GM23338 (cell line): ENCODE results near the gene SERPINB6. TPM values are rescaled to one million over a fixed set of nuclear protein-coding genes. Genes with fewer than 3 reads are reported as not detected.

Experiments
- ATAC-seq: fragments of 200-7000 bp; cut with Tn5 transposase; 3 replicates; pipeline ENCODE4 v1.9.1; 2020
- DNase-seq: peaks from one replicate; pipeline ENCODE4 v3.0.0-alpha.2; 2015; ENCODE audit warnings: low spot score
- H2AFZ ChIP-seq: fragments of 200-600 bp; sonication (generic); 2 replicates; pipeline ENCODE4 v1.8.0; 2016; ENCODE audit warnings: antibody characterized with exemption, mild to moderate bottlenecking, moderate library complexity
- H3F3A ChIP-seq: fragments of 200-600 bp; sonication (generic); replicated peaks from 2 replicates; pipeline ENCODE4 v1.8.0; 2017; ENCODE audit warnings: antibody characterized with exemption, mixed run types, low read depth
- H3K27ac ChIP-seq: fragments of 200-600 bp; sonication (generic); 2 replicates; pipeline ENCODE4 v1.6.1; 2016; ENCODE audit warnings: low read depth
- H3K27me3 ChIP-seq: fragments of 200-600 bp; sonication (generic); 2 replicates; pipeline ENCODE4 v1.8.0; 2016; ENCODE audit warnings: mild to moderate bottlenecking, mixed run types, moderate library complexity; ENCODE audit not compliant: insufficient read depth
- H3K36me3 ChIP-seq: fragments of 200-600 bp; sonication (generic); 2 replicates; pipeline ENCODE4 v1.8.0; 2016; ENCODE audit warnings: mild to moderate bottlenecking; ENCODE audit not compliant: insufficient read depth
- H3K4me1 ChIP-seq: fragments of 200-600 bp; sonication (generic); 2 replicates; pipeline ENCODE4 v1.8.0; 2016; ENCODE audit warnings: mild to moderate bottlenecking, moderate library complexity; ENCODE audit not compliant: insufficient read depth
- H3K4me2 ChIP-seq: fragments of 200-600 bp; sonication (generic); 2 replicates; pipeline ENCODE4 v1.7.1; 2017; ENCODE audit warnings: mixed run types
- H3K4me3 ChIP-seq: fragments of 200-600 bp; sonication (generic); 2 replicates; pipeline ENCODE4 v1.6.1; 2016; ENCODE audit warnings: mixed run types
- H3K79me2 ChIP-seq: fragments of 200-600 bp; sonication (generic); replicated peaks from 2 replicates; pipeline ENCODE4 v1.8.0; 2017; ENCODE audit warnings: mild to moderate bottlenecking; ENCODE audit not compliant: insufficient read depth
- H3K9me2 ChIP-seq: fragments of 200-600 bp; sonication (generic); 2 replicates; pipeline ENCODE4 v1.8.0; 2017; ENCODE audit not compliant: insufficient read depth
- H4K20me1 ChIP-seq: fragments of 200-600 bp; sonication (generic); replicated peaks from 2 replicates; pipeline ENCODE4 v1.8.0; 2017; ENCODE audit warnings: mild to moderate bottlenecking; ENCODE audit not compliant: insufficient read depth
- H3K27ac Mint-ChIP-seq: 2 replicates; pipeline ENCODE4 v1.8.0; 2020; ENCODE audit warnings: inconsistent platforms, mild to moderate bottlenecking, moderate library complexity, mixed read lengths
- H3K27me3 Mint-ChIP-seq: 3 replicates; pipeline ENCODE4 v1.8.0; 2022; ENCODE audit warnings: low read depth, mild to moderate bottlenecking, moderate library complexity, mixed read lengths, inconsistent platforms; ENCODE audit not compliant: insufficient read depth, poor library complexity
- H3K36me3 Mint-ChIP-seq: 3 replicates; pipeline ENCODE4 v1.8.0; 2021; ENCODE audit warnings: low read depth, mild to moderate bottlenecking, inconsistent platforms, moderate library complexity, mixed read lengths
- H3K4me1 Mint-ChIP-seq: 3 replicates; pipeline ENCODE4 v1.8.0; 2020; ENCODE audit warnings: mild to moderate bottlenecking, inconsistent platforms, mixed read lengths
- H3K4me3 Mint-ChIP-seq: 3 replicates; pipeline ENCODE4 v1.8.0; 2021; ENCODE audit warnings: moderate library complexity, mild to moderate bottlenecking, inconsistent platforms, mixed read lengths
- H3K9me3 Mint-ChIP-seq: 3 replicates; pipeline ENCODE4 v1.8.0; 2020; ENCODE audit warnings: moderate library complexity, mild to moderate bottlenecking, inconsistent platforms, mixed read lengths
- CREB1 ChIP-seq: fragments of 250-450 bp; sonication (Bioruptor Pico); IDR thresholded peaks from 2 replicates; pipeline ENCODE4 v1.5.0; 2020; ENCODE audit warnings: low read depth, mild to moderate bottlenecking, moderate library complexity
- EZH2phosphoT487 ChIP-seq: fragments of 200-600 bp; sonication (generic); IDR thresholded peaks from one replicate; pipeline ENCODE4 v1.8.1; 2018; ENCODE audit warnings: antibody characterized with exemption; ENCODE audit not compliant: unreplicated experiment
- NANOG ChIP-seq: IDR thresholded peaks from 2 replicates; pipeline ENCODE4 v1.6.1; 2016; ENCODE audit warnings: antibody characterized with exemption, borderline replicate concordance
- POLR2AphosphoS5 ChIP-seq: IDR thresholded peaks from 2 replicates; pipeline ENCODE4 v1.6.1; 2016; ENCODE audit warnings: antibody characterized with exemption, low read depth
- STAT1 ChIP-seq: IDR thresholded peaks from one replicate; pipeline ENCODE4 v1.6.1; 2016; ENCODE audit warnings: antibody characterized with exemption; ENCODE audit not compliant: unreplicated experiment
- ZNF114 ChIP-seq: fragments of 250-450 bp; sonication (Bioruptor Pico); IDR thresholded peaks from 2 replicates; pipeline ENCODE4 v1.5.0; 2020; ENCODE audit warnings: mild to moderate bottlenecking, moderate library complexity
- ZNF331 ChIP-seq: fragments of 250-450 bp; sonication (Bioruptor Pico); IDR thresholded peaks from 2 replicates; pipeline ENCODE4 v1.5.0; 2020; ENCODE audit warnings: low read depth, mild to moderate bottlenecking, moderate library complexity
- polyA plus RNA-seq: library from polyadenylated mRNA; unstranded; fragments of >200 nt; fragmentation: Nextera tagmentation; extraction: Ambion mirVana; gene quantifications from 2 replicates; pipeline ENCODE4 v1.2.1, GENCODE V29; 2016
- total RNA-seq: library from RNA; depleted of rRNA; stranded (reverse); fragments of >200 nt; shearing (Covaris generic); gene quantifications from 2 replicates; pipeline ENCODE4 v1.2.3, GENCODE V29; 2014
- TF ChIP-seq, protein P1 (sequence below), 2 experiments: fragments of 200-600 bp in 1 of 2; sonication (generic) in 1 of 2; conservative IDR thresholded peaks; 2 replicates each; pipeline versions ENCODE4 v1.5.1 to v1.6.1; 2016 to 2017; ENCODE audit warnings: antibody characterized with exemption in 2 of 2, low read depth in 2 of 2, mild to moderate bottlenecking in 2 of 2, moderate library complexity in 1 of 2
- TF ChIP-seq, protein P2 (sequence below): IDR thresholded peaks from one replicate; pipeline ENCODE4 v1.6.1; 2018; ENCODE audit warnings: antibody characterized with exemption; ENCODE audit not compliant: unreplicated experiment
- TF ChIP-seq, protein P3 (sequence below): IDR thresholded peaks from 2 replicates; pipeline ENCODE4 v1.6.1; 2016; ENCODE audit warnings: antibody characterized with exemption

The SERPINB6 gene
- total and polyA plus RNA-seq, 2 experiments from 2014 or later = 25.9 to 38.5 TPM

DNA sequence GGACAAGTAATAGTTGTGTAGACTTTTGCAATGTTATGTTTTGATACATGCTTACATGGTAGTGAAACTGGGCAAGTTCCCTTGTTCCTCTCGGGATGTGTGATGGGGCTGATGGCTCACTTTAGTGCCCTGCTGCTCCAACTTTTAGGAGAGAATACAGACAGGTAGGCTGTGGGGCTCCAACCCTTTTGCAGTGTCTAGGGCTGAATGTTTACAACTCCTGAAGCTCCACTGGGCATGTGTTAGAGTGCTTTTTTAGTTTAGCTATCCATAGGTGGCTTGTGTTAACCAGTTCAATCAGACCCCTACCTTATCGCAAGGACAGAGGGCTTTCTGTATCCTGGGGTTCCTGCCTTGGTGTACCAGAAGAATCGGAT, 33.8 kb downstream of the SERPINB6 start:
- 0 out of 2 replicates have a peak overlapping the region, but pooled peaks have one; percentile 23 for H2AFZ ChIP-seq
- H3F3A ChIP-seq = 0 out of 2 replicates have a peak, but pooled peaks cover 5% of the 10 kb centered on the region
- no peaks in the 10 kb centered on the region for H3K9me2 ChIP-seq
- no peak overlapping the region for H3K4me3 ChIP-seq
- Mint-ChIP-seq H3K36me3 (no peaks in the 10 kb centered on the region), H3K9me3 (peaks cover 9% of the 10 kb centered on the region; the same call in 2 of the 3 replicates), H3K4me1 (peaks cover 6% of the 10 kb centered on the region), H3K27me3 (peaks cover 4% of the 10 kb centered on the region), H3K27ac (no peak overlapping the region), H3K4me3 (no peak overlapping the region)
- no peaks in the 10 kb centered on the region for H3K36me3 ChIP-seq
- no peak overlapping the region for H3K4me2 ChIP-seq
- no peaks in the 10 kb centered on the region for H4K20me1 ChIP-seq
- no peaks in the 10 kb centered on the region for H3K79me2 ChIP-seq
- H3K27me3 ChIP-seq = no peaks in the 10 kb centered on the region
- DNase-seq (no peak), ATAC-seq (no peak)
- TF ChIP-seq NANOG = no peak
- TF ChIP-seq, protein P1, sequence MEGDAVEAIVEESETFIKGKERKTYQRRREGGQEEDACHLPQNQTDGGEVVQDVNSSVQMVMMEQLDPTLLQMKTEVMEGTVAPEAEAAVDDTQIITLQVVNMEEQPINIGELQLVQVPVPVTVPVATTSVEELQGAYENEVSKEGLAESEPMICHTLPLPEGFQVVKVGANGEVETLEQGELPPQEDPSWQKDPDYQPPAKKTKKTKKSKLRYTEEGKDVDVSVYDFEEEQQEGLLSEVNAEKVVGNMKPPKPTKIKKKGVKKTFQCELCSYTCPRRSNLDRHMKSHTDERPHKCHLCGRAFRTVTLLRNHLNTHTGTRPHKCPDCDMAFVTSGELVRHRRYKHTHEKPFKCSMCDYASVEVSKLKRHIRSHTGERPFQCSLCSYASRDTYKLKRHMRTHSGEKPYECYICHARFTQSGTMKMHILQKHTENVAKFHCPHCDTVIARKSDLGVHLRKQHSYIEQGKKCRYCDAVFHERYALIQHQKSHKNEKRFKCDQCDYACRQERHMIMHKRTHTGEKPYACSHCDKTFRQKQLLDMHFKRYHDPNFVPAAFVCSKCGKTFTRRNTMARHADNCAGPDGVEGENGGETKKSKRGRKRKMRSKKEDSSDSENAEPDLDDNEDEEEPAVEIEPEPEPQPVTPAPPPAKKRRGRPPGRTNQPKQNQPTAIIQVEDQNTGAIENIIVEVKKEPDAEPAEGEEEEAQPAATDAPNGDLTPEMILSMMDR (conservative IDR thresholded peaks at IDR 0.05; ENCODE audit: low read depth in 2 of 2) = no peak
- no peak for TF ChIP-seq POLR2AphosphoS5
- no peak for TF ChIP-seq ZNF114 (CRISPR knock-in tag)
- no peak for TF ChIP-seq STAT1
- TF ChIP-seq, protein P2, sequence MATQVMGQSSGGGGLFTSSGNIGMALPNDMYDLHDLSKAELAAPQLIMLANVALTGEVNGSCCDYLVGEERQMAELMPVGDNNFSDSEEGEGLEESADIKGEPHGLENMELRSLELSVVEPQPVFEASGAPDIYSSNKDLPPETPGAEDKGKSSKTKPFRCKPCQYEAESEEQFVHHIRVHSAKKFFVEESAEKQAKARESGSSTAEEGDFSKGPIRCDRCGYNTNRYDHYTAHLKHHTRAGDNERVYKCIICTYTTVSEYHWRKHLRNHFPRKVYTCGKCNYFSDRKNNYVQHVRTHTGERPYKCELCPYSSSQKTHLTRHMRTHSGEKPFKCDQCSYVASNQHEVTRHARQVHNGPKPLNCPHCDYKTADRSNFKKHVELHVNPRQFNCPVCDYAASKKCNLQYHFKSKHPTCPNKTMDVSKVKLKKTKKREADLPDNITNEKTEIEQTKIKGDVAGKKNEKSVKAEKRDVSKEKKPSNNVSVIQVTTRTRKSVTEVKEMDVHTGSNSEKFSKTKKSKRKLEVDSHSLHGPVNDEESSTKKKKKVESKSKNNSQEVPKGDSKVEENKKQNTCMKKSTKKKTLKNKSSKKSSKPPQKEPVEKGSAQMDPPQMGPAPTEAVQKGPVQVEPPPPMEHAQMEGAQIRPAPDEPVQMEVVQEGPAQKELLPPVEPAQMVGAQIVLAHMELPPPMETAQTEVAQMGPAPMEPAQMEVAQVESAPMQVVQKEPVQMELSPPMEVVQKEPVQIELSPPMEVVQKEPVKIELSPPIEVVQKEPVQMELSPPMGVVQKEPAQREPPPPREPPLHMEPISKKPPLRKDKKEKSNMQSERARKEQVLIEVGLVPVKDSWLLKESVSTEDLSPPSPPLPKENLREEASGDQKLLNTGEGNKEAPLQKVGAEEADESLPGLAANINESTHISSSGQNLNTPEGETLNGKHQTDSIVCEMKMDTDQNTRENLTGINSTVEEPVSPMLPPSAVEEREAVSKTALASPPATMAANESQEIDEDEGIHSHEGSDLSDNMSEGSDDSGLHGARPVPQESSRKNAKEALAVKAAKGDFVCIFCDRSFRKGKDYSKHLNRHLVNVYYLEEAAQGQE = no peak
- TF ChIP-seq ZNF331 (CRISPR knock-in tag) = no peak
- no peak overlapping the region for H3K27ac ChIP-seq
- peaks cover 3% of the 10 kb centered on the region; the same call in 1 of the 2 replicates for H3K4me1 ChIP-seq

DNA sequence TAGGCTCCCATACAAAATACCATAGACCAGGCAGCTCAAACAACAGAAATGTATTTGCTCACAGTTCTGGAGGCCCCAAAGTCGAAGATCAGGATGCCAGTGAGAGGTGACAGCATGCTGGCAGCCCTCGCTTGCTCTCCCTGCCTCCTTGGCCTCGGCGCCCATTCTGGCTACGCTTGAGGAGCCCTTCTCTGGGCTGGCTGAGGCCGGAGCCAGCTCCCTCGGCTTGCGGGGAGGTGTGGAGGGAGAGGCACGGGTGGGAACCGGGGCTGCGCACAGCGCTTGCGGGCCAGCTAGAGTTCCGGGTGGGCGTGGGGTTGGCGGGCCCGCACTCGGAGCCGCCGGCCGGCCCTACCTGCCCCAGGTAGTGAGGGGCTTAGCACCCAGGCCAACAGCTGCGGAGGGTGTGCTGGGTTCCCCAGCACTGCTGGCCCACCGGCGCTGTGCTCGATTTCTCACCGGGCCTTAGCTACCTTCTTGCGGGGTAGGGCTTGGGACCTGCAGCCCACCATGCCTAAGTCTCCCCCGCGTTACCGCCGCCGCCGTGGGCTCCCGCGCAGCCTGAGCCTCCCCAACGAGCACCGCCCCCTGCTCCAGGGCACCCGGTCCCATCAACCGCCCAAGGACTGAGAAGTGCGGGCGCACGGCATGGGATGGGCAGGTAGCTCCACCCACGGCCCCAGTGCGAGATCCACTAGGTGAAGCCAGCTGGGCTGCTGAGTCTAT, 35.6 kb downstream of the SERPINB6 start:
- no peaks in the 10 kb centered on the region for H3K36me3 Mint-ChIP-seq
- TF ChIP-seq CREB1 (CRISPR knock-in tag) (no peak), STAT1 (no peak), EZH2phosphoT487 (no peak), NANOG (no peak), ZNF114 (CRISPR knock-in tag) (no peak)
- TF ChIP-seq, protein P3, sequence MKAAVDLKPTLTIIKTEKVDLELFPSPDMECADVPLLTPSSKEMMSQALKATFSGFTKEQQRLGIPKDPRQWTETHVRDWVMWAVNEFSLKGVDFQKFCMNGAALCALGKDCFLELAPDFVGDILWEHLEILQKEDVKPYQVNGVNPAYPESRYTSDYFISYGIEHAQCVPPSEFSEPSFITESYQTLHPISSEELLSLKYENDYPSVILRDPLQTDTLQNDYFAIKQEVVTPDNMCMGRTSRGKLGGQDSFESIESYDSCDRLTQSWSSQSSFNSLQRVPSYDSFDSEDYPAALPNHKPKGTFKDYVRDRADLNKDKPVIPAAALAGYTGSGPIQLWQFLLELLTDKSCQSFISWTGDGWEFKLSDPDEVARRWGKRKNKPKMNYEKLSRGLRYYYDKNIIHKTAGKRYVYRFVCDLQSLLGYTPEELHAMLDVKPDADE = no peak
- TF ChIP-seq, protein P1 (conservative IDR thresholded peaks at IDR 0.05; ENCODE audit: low read depth in 2 of 2) = no peak
- TF ChIP-seq, protein P2 = no peak

More for the DNA sequence above, 35.6 kb downstream of the SERPINB6 start:
- H3K79me2 ChIP-seq = no peaks in the 10 kb centered on the region
- no peaks in the 10 kb centered on the region for H3K36me3 ChIP-seq
- H3F3A ChIP-seq = 0 out of 2 replicates have a peak, but pooled peaks cover 3% of the 10 kb centered on the region
- Mint-ChIP-seq H3K4me3 (no peak overlapping the region), H3K9me3 (peaks cover 9% of the 10 kb centered on the region; the same call in 2 of the 3 replicates), H3K4me1 (peaks cover 19% of the 10 kb centered on the region), H3K27me3 (peaks cover 2% of the 10 kb centered on the region), H3K27ac (no peak overlapping the region)
- H3K4me3 ChIP-seq = no peak overlapping the region
- no peaks in the 10 kb centered on the region for H3K9me2 ChIP-seq
- ATAC-seq (no peak; the same call in 2 of the 3 replicates), DNase-seq (peak; percentile 37)
- peak overlapping the region; percentile 30 for H2AFZ ChIP-seq
- no peak overlapping the region for H3K4me2 ChIP-seq
- H4K20me1 ChIP-seq = no peaks in the 10 kb centered on the region
- H3K27ac ChIP-seq = no peak overlapping the region
- no peaks in the 10 kb centered on the region for H3K27me3 ChIP-seq
- H3K4me1 ChIP-seq = peaks cover 12% of the 10 kb centered on the region
